Hippocampal formation (tissue), 2 donors: ENCODE measurements around the gene ZSCAN21.

Source experiments
- DNase-seq, 2 donors: peaks; one replicate each; lab custom pipeline; 2025; lab: John Stamatoyannopoulos, UW

The ZSCAN21 gene

GRCh38 chr7:100075418-100075817 lies 25.8 kb downstream of the ZSCAN21 start:
- DNase-seq: no peak

- no peak for DNase-seq
Measured at GRCh38 chr7:100077205-100077604, 27.6 kb downstream of the ZSCAN21 start.

- DNase-seq: peak; percentile 63 to 84
Measured at GRCh38 chr7:100079024-100079560, 29.5 kb downstream of the ZSCAN21 start.

- no peak for DNase-seq
Measured at GRCh38 chr7:100080907-100081534, 31.4 kb downstream of the ZSCAN21 start.

- peak; percentile 99 for DNase-seq
Measured at GRCh38 chr7:100081535-100082102, 32.0 kb downstream of the ZSCAN21 start, which contains the start of gene ZNF3. TSS of gene ZNF3 (minus strand) at chr7:100081723. CDS start at chr7:100077357, 4,366 bp downstream.

- DNase-seq: no peak
Measured at GRCh38 chr7:100082978-100083377, 33.4 kb downstream of the ZSCAN21 start.

- DNase-seq: no peak
Measured at GRCh38 chr7:100085515-100085914, 35.9 kb downstream of the ZSCAN21 start.

GRCh38 chr7:100087055-100087750 lies 37.6 kb downstream of the ZSCAN21 start:
- DNase-seq: no peak

- no peak for DNase-seq
Measured at GRCh38 chr7:100088095-100088620, 38.6 kb downstream of the ZSCAN21 start.

GRCh38 chr7:100088621-100089457 lies 39.3 kb downstream of the ZSCAN21 start, which contains the start of gene COPS6:
TSS of gene COPS6 (plus strand) at chr7:100088969. CDS start at chr7:100088991, 22 bp downstream.
- DNase-seq: peak; percentile 49 to 79

GRCh38 chr7:100089458-100090196 lies 40.1 kb downstream of the ZSCAN21 start:
- no peak for DNase-seq

- DNase-seq: no peak
Measured at GRCh38 chr7:100090527-100091410, 41.2 kb downstream of the ZSCAN21 start.

GRCh38 chr7:100091411-100092181 lies 42.0 kb downstream of the ZSCAN21 start:
- DNase-seq: no peak

- DNase-seq: no peak
Measured at GRCh38 chr7:100093054-100093453, 43.5 kb downstream of the ZSCAN21 start.

- DNase-seq: no peak
Measured at GRCh38 chr7:100093498-100093897, 43.9 kb downstream of the ZSCAN21 start.

GRCh38 chr7:100093925-100094486 lies 44.4 kb downstream of the ZSCAN21 start:
- DNase-seq: no peak

GRCh38 chr7:100095289-100095688 lies 45.7 kb downstream of the ZSCAN21 start:
- no peak for DNase-seq

- no peak for DNase-seq
Measured at GRCh38 chr7:100095704-100096103, 46.1 kb downstream of the ZSCAN21 start.

- DNase-seq: no peak
Measured at GRCh38 chr7:100098913-100099312, 49.3 kb downstream of the ZSCAN21 start.
